ENCODE data around the gene HADH. TPM values are rescaled to one million over a fixed set of nuclear protein-coding genes. Genes with fewer than 3 reads are reported as not detected.

Gene HADH
- total RNA-seq, 1 donor from 2014 or later: 238 TPM

GRCh38 chr4:108013327-108013726, 23.6 kb downstream of the HADH start:
- Histone ChIP-seq H3K36me3 (peaks cover 55% of the 10 kb centered on the region), H3K9me3 (replicated peaks) (no peaks in the 10 kb centered on the region), H3K27ac (replicated peaks) (no peak overlapping the region), H3K4me1 (peaks cover 51% of the 10 kb centered on the region), H3K4me3 (no peak overlapping the region), H3K27me3 (ENCODE audit: low read depth) (no peaks in the 10 kb centered on the region)
- no peak for TF ChIP-seq CTCF (IDR thresholded peaks at IDR 0.05; ENCODE audit: borderline replicate concordance)
- intact Hi-C loops (cut with micrococcal nuclease): loop anchor here (10.0 kb wide), 1 partner anchor 561 kb away; no protein-coding TSS in a partner anchor
- no peak for DNase-seq

- no peak for DNase-seq
- Histone ChIP-seq H3K36me3 (peaks cover 55% of the 10 kb centered on the region), H3K4me1 (peaks cover 50% of the 10 kb centered on the region), H3K27me3 (ENCODE audit: low read depth) (no peaks in the 10 kb centered on the region), H3K4me3 (no peak overlapping the region), H3K9me3 (replicated peaks) (no peaks in the 10 kb centered on the region), H3K27ac (replicated peaks) (no peak overlapping the region)
- intact Hi-C loops (cut with micrococcal nuclease): loop anchor here (10.0 kb wide), 1 partner anchor 561 kb away; no protein-coding TSS in a partner anchor
- TF ChIP-seq CTCF (IDR thresholded peaks at IDR 0.05; ENCODE audit: borderline replicate concordance): no peak
These were observed 24.3 kb downstream of the HADH start for GRCh38 chr4:108013955-108014354.

GRCh38 chr4:108018040-108018883, 28.6 kb downstream of the HADH start:
- peaks cover 30% of the 10 kb centered on the region for H3K4me1 ChIP-seq
- H3K27ac ChIP-seq (replicated peaks): peak overlapping the region; percentile 2
- no peaks in the 10 kb centered on the region for H3K9me3 ChIP-seq (replicated peaks)
- peaks cover 72% of the 10 kb centered on the region for H3K36me3 ChIP-seq
- TF ChIP-seq CTCF (IDR thresholded peaks at IDR 0.05; ENCODE audit: borderline replicate concordance): peak; percentile 91
- no peaks in the 10 kb centered on the region for H3K27me3 ChIP-seq (ENCODE audit: low read depth)
- H3K4me3 ChIP-seq: no peak overlapping the region
- DNase-seq: peak; percentile 74
- intact Hi-C loops (cut with micrococcal nuclease): loop anchor here (10.0 kb wide), 1 partner anchor 557 kb away; no protein-coding TSS in a partner anchor

GRCh38 chr4:108018884-108019187, 29.1 kb downstream of the HADH start:
- no peak for TF ChIP-seq CTCF (IDR thresholded peaks at IDR 0.05; ENCODE audit: borderline replicate concordance)
- peaks cover 74% of the 10 kb centered on the region for H3K36me3 ChIP-seq
- no peak overlapping the region for H3K27ac ChIP-seq (replicated peaks)
- H3K4me3 ChIP-seq: no peak overlapping the region
- DNase-seq: no peak
- no peaks in the 10 kb centered on the region for H3K9me3 ChIP-seq (replicated peaks)
- peaks cover 30% of the 10 kb centered on the region for H3K4me1 ChIP-seq
- intact Hi-C loops (cut with micrococcal nuclease): loop anchor here (10.0 kb wide), 1 partner anchor 556 kb away; no protein-coding TSS in a partner anchor
- H3K27me3 ChIP-seq (ENCODE audit: low read depth): no peaks in the 10 kb centered on the region

- peaks cover under 1% of the 10 kb centered on the region for H3K4me1 ChIP-seq
- H3K4me3 ChIP-seq: no peak overlapping the region
- H3K27ac ChIP-seq (replicated peaks): no peak overlapping the region
- no peaks in the 10 kb centered on the region for H3K27me3 ChIP-seq (ENCODE audit: low read depth)
- H3K9me3 ChIP-seq (replicated peaks): no peaks in the 10 kb centered on the region
- no peak for DNase-seq
- H3K36me3 ChIP-seq: peaks cover 93% of the 10 kb centered on the region
- TF ChIP-seq CTCF (IDR thresholded peaks at IDR 0.05; ENCODE audit: borderline replicate concordance): no peak
- intact Hi-C loops (cut with micrococcal nuclease): no loop called here
These were observed 34.6 kb downstream of the HADH start for GRCh38 chr4:108024085-108024877.

Measured in left ventricle myocardium inferior (tissue), 1 donor.